Stomach (tissue), 9 donors: Measurements from ENCODE around the gene THAP7. TPM values are rescaled to one million over a fixed set of nuclear protein-coding genes. Genes with fewer than 3 reads are reported as not detected.

ENCODE experiments used
- DNase-seq, 2 donors: peaks; one replicate each; pipeline versions ENCODE4 v3.0.0 to v3.0.0-alpha.2; 2013 to 2019
- H3K27ac ChIP-seq, 5 donors: fragments of 200-600 bp in 4 of 5; sonication (generic) in 4 of 5; one replicate each; pipeline ENCODE4 v1.5.1; 2013 to 2019; ENCODE audit warnings: mild to moderate bottlenecking in 1 of 5, moderate library complexity in 1 of 5
- H3K27me3 ChIP-seq, 3 donors: fragments of 200-600 bp; sonication (generic); one replicate each; pipeline ENCODE4 v1.5.1; 2017 to 2019; ENCODE audit warnings: mixed run types in 1 of 3
- H3K36me3 ChIP-seq, 4 donors: fragments of 200-600 bp; sonication (generic); 1 replicate in 3 of 4; 2 replicates in 1 of 4; pipeline ENCODE4 v1.5.1; 2016 to 2019
- H3K4me1 ChIP-seq, 4 donors: fragments of 200-600 bp; sonication (generic); one replicate each; pipeline ENCODE4 v1.5.1; 2016 to 2019
- H3K4me3 ChIP-seq, 4 donors: fragments of 200-600 bp; sonication (generic) in 3 of 4; one replicate each; pipeline ENCODE4 v1.5.1; 2016 to 2019; ENCODE audit warnings: mild to moderate bottlenecking in 1 of 4
- H3K9me3 ChIP-seq, 4 donors: fragments of 200-600 bp; sonication (generic); one replicate each; pipeline ENCODE4 v1.5.1; 2016 to 2019
- EP300 ChIP-seq: sonication (generic); formaldehyde crosslinking; IDR thresholded peaks from one replicate; pipeline ENCODE4 v1.6.1; 2017; ENCODE audit warnings: antibody characterized with exemption
- POLR2A ChIP-seq, 4 donors: fragments of 450-650 bp; IDR thresholded peaks; one replicate each; pipeline ENCODE4 v1.6.1; 2016; ENCODE audit warnings: antibody characterized with exemption in 4 of 4, control low read depth in 2 of 4, mild to moderate bottlenecking in 1 of 4, moderate library complexity in 1 of 4
- POLR2AphosphoS5 ChIP-seq, 3 donors: sonication (generic); formaldehyde crosslinking; IDR thresholded peaks; one replicate each; pipeline ENCODE4 v1.6.1; 2016; ENCODE audit warnings: antibody characterized with exemption in 3 of 3
- WGBS, 5 donors: extraction: QIAGEN DNeasy Blood & Tissue Kit in 3 of 5; methylation state at CpG; one replicate each; pipeline versions ENCODE4 v1.1.5 to v1.1.7; 2013 to 2018; 5-methylcytosine and 5-hydroxymethylcytosine counted together
- intact Hi-C: fragments of 100-400 bp; cut with DNase I; formaldehyde crosslinking; loops from one replicate; pipeline ENCODE4 v1.15.1; 2023; ENCODE audit warnings: low total_unique reads
- polyA plus RNA-seq, 3 donors: library from polyadenylated mRNA; stranded (reverse); fragments of 200-250 nt; gene quantifications; one replicate each; pipeline ENCODE4 v1.2.3, GENCODE V29; 2013
- total RNA-seq, 5 donors: library from RNA; depleted of rRNA; stranded (reverse); fragments of >200 nt; gene quantifications; one replicate each; pipeline versions ENCODE4 v1.1.0 to v1.2.3, GENCODE V29; 2014 to 2016
- TF ChIP-seq, protein P1 (sequence below), 7 experiments: fragments of 450-650 bp in 4 of 7; fragments of 200-600 bp in 3 of 7; sonication (generic) in 3 of 7; IDR thresholded peaks; one replicate each; pipeline ENCODE4 v1.5.1; 2016 to 2019; ENCODE audit warnings: antibody characterized with exemption in 7 of 7, control low read depth in 2 of 7, mild to moderate bottlenecking in 1 of 7
- donor health status: healthy with polysubstance abuse.
- donor health status: Bipolar disorder and iron deficiency.
- donor health status: healthy.

The THAP7 gene
- total and polyA plus RNA-seq, 8 donors, result 5.8 to 57.2 (median 42.1) TPM

DNA sequence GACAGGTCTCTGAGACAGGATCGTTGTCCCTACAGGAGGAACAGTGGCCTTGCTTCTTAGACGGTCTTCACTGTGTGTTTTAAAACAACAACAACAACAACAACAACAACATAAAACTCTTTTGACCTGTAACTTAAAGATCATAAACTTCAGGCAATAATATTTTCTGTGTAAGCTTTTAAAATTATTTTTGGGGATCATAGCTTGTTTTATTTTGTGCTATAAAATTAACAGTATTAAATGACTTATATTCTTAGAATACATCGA is 48.6 kb downstream of the THAP7 start:
- intact Hi-C loops, result no loop called here
- DNase-seq, result no peak
- WGBS, 5 donors, result 69 to 73% (median 71%) methylated on average over 3 of the region's 3 CpGs
- no peaks in the 10 kb centered on the region for H3K9me3 ChIP-seq
- H3K27ac ChIP-seq, result no peak overlapping the region
- H3K36me3 ChIP-seq, result peaks cover 26 to 54% (median 52%) of the 10 kb centered on the region in 4 donors
- no peaks in the 10 kb centered on the region for H3K27me3 ChIP-seq
- TF ChIP-seq POLR2A (IDR thresholded peaks at IDR 0.05), result no peak
- no peak for TF ChIP-seq EP300
- TF ChIP-seq, protein P1, sequence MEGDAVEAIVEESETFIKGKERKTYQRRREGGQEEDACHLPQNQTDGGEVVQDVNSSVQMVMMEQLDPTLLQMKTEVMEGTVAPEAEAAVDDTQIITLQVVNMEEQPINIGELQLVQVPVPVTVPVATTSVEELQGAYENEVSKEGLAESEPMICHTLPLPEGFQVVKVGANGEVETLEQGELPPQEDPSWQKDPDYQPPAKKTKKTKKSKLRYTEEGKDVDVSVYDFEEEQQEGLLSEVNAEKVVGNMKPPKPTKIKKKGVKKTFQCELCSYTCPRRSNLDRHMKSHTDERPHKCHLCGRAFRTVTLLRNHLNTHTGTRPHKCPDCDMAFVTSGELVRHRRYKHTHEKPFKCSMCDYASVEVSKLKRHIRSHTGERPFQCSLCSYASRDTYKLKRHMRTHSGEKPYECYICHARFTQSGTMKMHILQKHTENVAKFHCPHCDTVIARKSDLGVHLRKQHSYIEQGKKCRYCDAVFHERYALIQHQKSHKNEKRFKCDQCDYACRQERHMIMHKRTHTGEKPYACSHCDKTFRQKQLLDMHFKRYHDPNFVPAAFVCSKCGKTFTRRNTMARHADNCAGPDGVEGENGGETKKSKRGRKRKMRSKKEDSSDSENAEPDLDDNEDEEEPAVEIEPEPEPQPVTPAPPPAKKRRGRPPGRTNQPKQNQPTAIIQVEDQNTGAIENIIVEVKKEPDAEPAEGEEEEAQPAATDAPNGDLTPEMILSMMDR (IDR thresholded peaks at IDR 0.05), result no peak
- no peak for TF ChIP-seq POLR2AphosphoS5 (IDR thresholded peaks at IDR 0.05)
- H3K4me1 ChIP-seq, result peaks cover 29 to 55% (median 39%) of the 10 kb centered on the region in 4 donors
- H3K4me3 ChIP-seq, result no peak overlapping the region

DNA sequence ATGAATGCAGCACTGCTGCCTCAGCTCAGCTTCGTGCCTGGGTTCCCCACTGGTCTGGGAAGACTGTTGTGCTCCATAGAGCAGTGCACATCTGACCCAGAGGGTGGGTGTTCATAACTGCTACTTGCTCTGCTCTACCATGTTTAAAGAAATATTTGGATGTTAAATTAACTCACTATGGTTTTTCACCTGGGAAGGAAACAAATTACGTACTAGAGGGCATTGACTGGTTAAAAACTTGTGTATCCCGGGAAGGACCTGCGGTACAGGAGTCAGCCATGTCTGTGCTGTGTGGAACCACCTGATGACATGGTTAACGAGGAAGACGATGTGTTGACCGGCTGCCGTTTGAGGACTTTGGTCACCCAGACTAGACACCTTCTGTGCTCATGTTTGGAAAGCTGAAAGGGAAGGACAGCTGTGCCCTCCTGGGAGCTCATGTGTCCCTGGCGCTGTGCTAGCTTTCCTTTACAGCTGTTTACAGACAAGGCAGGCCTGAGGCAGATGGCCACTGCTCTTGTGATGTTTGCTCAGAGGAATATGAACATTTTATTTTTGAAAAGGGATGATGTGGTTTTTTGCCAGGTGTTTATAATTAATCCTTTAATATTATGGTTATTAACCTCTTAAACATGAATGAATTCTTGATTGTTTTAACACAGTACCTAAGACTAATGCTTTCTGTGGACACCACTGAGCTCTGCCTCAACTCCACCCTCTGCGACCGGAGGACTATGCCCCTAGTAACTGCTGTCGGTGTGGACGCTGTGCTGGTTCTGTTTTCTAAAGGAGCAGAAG is 49.2 kb downstream of the THAP7 start:
- TF ChIP-seq, protein P1 (IDR thresholded peaks at IDR 0.05), result no peak
- TF ChIP-seq POLR2AphosphoS5 (IDR thresholded peaks at IDR 0.05), result no peak
- TF ChIP-seq EP300, result no peak
- intact Hi-C loops, result no loop called here
- H3K4me1 ChIP-seq, result peaks cover 25 to 49% (median 34%) of the 10 kb centered on the region in 4 donors
- peak in 1 of 2 donors; percentile 62 for DNase-seq
- WGBS, 5 donors, result 78 to 88% (median 85%) methylated on average over 13 of the region's 13 CpGs
- no peaks in the 10 kb centered on the region for H3K27me3 ChIP-seq
- no peak overlapping the region for H3K27ac ChIP-seq
- no peaks in the 10 kb centered on the region for H3K9me3 ChIP-seq
- no peak overlapping the region for H3K4me3 ChIP-seq
- H3K36me3 ChIP-seq, result peaks cover 26 to 54% (median 52%) of the 10 kb centered on the region in 4 donors

DNA sequence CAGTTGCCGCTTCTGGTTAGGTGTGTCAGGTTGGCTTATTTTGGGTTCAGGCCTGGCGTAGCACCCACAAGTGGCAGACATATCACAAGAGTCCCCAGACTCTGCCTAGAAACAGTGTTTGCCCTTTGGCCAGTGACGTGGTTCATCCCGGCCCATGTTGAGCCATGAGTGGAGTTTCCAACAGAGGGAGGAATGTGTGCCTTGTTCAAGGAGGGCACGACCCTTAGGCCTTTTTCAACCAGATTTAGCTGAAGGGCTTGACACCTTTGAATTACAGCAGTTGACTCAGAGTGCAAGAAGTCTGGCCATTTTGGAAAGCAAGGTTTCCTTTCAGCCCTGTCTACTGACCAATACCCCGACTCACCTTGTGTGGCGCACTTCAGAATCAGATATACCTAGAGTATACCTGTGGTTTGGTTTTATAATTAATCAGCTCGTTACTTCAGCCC is 50.0 kb downstream of the THAP7 start:
- peaks cover 26 to 54% (median 52%) of the 10 kb centered on the region in 4 donors for H3K36me3 ChIP-seq
- peak overlapping the region in 1 of 5 donors; percentile 25 for H3K27ac ChIP-seq
- H3K9me3 ChIP-seq, result no peaks in the 10 kb centered on the region
- 73 to 86% (median 80%) methylated on average over 8 of the region's 8 CpGs for WGBS, 5 donors
- no peak for TF ChIP-seq POLR2A (IDR thresholded peaks at IDR 0.05)
- TF ChIP-seq POLR2AphosphoS5 (IDR thresholded peaks at IDR 0.05), result no peak
- no peak for TF ChIP-seq EP300
- TF ChIP-seq, protein P1 (IDR thresholded peaks at IDR 0.05), result no peak
- no peak overlapping the region for H3K4me3 ChIP-seq
- peak in 1 of 2 donors; percentile 39 for DNase-seq
- peaks cover 18 to 42% (median 30%) of the 10 kb centered on the region in 4 donors for H3K4me1 ChIP-seq
- no peaks in the 10 kb centered on the region for H3K27me3 ChIP-seq
- intact Hi-C loops, result no loop called here

DNA sequence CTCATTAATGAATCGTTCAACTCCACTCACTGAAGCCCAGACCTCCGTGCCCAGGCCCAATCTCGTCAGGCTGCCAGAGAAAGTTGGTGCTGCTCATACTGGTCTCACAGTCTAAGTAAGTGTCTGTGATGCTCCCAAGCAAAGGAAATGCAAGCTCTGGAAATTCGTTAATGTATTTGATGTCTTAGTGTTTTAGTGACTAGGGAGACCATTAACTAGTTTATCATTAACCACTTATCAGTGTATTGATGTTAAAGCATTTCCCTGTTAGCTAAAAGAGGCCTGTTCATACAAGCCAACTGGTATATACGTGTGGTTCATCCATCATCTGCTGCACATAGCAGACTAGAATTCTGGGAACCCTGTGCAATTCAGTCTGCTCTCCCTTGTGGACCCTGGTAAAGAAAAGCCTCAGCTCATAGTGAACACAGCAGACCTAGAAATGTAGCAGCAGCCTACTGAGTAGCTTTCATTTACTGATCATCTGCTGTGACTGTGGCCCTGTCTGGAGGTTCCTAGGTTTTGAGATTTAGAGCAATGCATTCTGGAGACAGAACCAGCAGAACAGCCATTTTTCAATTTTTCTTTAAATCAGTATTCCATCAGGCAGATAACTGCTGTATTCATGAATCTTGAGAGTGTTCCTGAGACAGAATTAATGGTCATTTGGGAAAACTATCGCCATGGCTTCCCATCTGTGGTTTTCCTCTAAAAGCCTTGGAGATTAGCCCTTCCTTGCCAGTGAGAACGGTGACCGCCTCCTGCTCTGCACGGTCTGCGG is 50.6 kb downstream of the THAP7 start:
- H3K27ac ChIP-seq, result peak overlapping the region in 3 of 5 donors; percentile 25 to 57 (median 49)
- intact Hi-C loops, result no loop called here
- no peaks in the 10 kb centered on the region for H3K27me3 ChIP-seq
- WGBS, 5 donors, result 55 to 69% (median 64%) methylated on average over 10 of the region's 10 CpGs
- TF ChIP-seq POLR2A (IDR thresholded peaks at IDR 0.05) (no peak), EP300 (no peak), POLR2AphosphoS5 (IDR thresholded peaks at IDR 0.05) (no peak)
- TF ChIP-seq, protein P1 (IDR thresholded peaks at IDR 0.05), result no peak
- DNase-seq, result peak in 1 of 2 donors; percentile 66
- peaks cover 26 to 55% (median 53%) of the 10 kb centered on the region in 4 donors for H3K36me3 ChIP-seq
- peaks cover 13 to 42% (median 27%) of the 10 kb centered on the region in 4 donors for H3K4me1 ChIP-seq
- no peaks in the 10 kb centered on the region for H3K9me3 ChIP-seq
- no peak overlapping the region for H3K4me3 ChIP-seq
